Rectal smooth muscle tissue (tissue), 1 donor: ENCODE data around the gene KHNYN.
A peak's percentile ranks its signal among the peaks of the same experiment; 100 is the strongest.

Experiments
- H3K27ac ChIP-seq: one replicate; pipeline ENCODE4 v1.7.0; 2013; ENCODE audit warnings: low read depth, low read length, inconsistent platforms
- H3K27me3 ChIP-seq: one replicate; pipeline ENCODE4 v1.7.0; 2013; ENCODE audit warnings: low read length; ENCODE audit not compliant: control insufficient read depth, insufficient read depth
- H3K36me3 ChIP-seq: one replicate; pipeline ENCODE4 v1.7.0; 2013; ENCODE audit warnings: low read length; ENCODE audit not compliant: control insufficient read depth, insufficient read depth
- H3K4me1 ChIP-seq: one replicate; pipeline ENCODE4 v1.7.0; 2013; ENCODE audit warnings: low read length; ENCODE audit not compliant: control insufficient read depth, insufficient read depth
- H3K4me3 ChIP-seq: one replicate; pipeline ENCODE4 v1.7.0; 2013; ENCODE audit warnings: low read length
- H3K9ac ChIP-seq: one replicate; pipeline ENCODE4 v1.7.0; 2013; ENCODE audit warnings: low read length

KHNYN gene

GRCh38 chr14:24394275-24394674, 35.5 kb upstream of the KHNYN start:
- Histone ChIP-seq H3K4me3 (no peak overlapping the region), H3K27ac (no peak overlapping the region), H3K27me3 (no peaks in the 10 kb centered on the region), H3K9ac (no peak overlapping the region), H3K36me3 (no peaks in the 10 kb centered on the region), H3K4me1 (no peaks in the 10 kb centered on the region)

- H3K36me3 ChIP-seq = no peaks in the 10 kb centered on the region
Measured at GRCh38 chr14:24395609-24396582, 33.9 kb upstream of the KHNYN start.

GRCh38 chr14:24397639-24398292, 32.0 kb upstream of the KHNYN start:
- Histone ChIP-seq H3K27ac (peak overlapping the region; percentile 58), H3K9ac (no peak overlapping the region), H3K4me3 (peak overlapping the region; percentile 47), H3K36me3 (no peaks in the 10 kb centered on the region), H3K4me1 (peaks cover 9% of the 10 kb centered on the region), H3K27me3 (no peaks in the 10 kb centered on the region)

More at GRCh38 chr14:24395609-24396582, 33.9 kb upstream of the KHNYN start:
- H3K27ac ChIP-seq = no peak overlapping the region
- no peaks in the 10 kb centered on the region for H3K27me3 ChIP-seq
- H3K9ac ChIP-seq = no peak overlapping the region
- peaks cover 9% of the 10 kb centered on the region for H3K4me1 ChIP-seq
- no peak overlapping the region for H3K4me3 ChIP-seq

GRCh38 chr14:24398293-24398652, 31.5 kb upstream of the KHNYN start:
- Histone ChIP-seq H3K27me3 (no peaks in the 10 kb centered on the region), H3K9ac (no peak overlapping the region), H3K27ac (peak overlapping the region; percentile 58), H3K36me3 (no peaks in the 10 kb centered on the region), H3K4me1 (peaks cover 13% of the 10 kb centered on the region), H3K4me3 (peak overlapping the region; percentile 47)

- Histone ChIP-seq H3K4me1 (peaks cover 13% of the 10 kb centered on the region), H3K9ac (no peak within 1 kb of the TSS)
Measured at GRCh38 chr14:24398653-24399446, 30.9 kb upstream of the KHNYN start, which contains the start of gene NYNRIN. NYNRIN (plus strand) TSS chr14:24399003; CDS start chr14:24399247, 244 bp downstream.

GRCh38 chr14:24399447-24399822, 30.3 kb upstream of the KHNYN start:
- Histone ChIP-seq H3K27ac (peak overlapping the region; percentile 34), H3K4me3 (peak overlapping the region; percentile 65), H3K4me1 (peaks cover 13% of the 10 kb centered on the region), H3K36me3 (no peaks in the 10 kb centered on the region), H3K27me3 (no peaks in the 10 kb centered on the region), H3K9ac (no peak overlapping the region)

More at GRCh38 chr14:24398653-24399446, 30.9 kb upstream of the KHNYN start, which contains the start of gene NYNRIN:
- H3K36me3 ChIP-seq = no peaks in the 10 kb centered on the region
- H3K27me3 ChIP-seq = no peaks in the 10 kb centered on the region
- H3K4me3 ChIP-seq = peak within 1 kb of the TSS; percentile 65
- peak within 1 kb of the TSS; percentile 58 for H3K27ac ChIP-seq

- peak overlapping the region; percentile 65 for H3K4me3 ChIP-seq
- H3K9ac ChIP-seq = no peak overlapping the region
Measured at GRCh38 chr14:24399999-24400718, 29.6 kb upstream of the KHNYN start.

GRCh38 chr14:24401810-24402702, 27.7 kb upstream of the KHNYN start:
- no peaks in the 10 kb centered on the region for H3K27me3 ChIP-seq
- H3K4me1 ChIP-seq = peaks cover 13% of the 10 kb centered on the region
- H3K36me3 ChIP-seq = peaks cover 3% of the 10 kb centered on the region
- no peak overlapping the region for H3K9ac ChIP-seq
- no peak overlapping the region for H3K27ac ChIP-seq
- no peak overlapping the region for H3K4me3 ChIP-seq

More at GRCh38 chr14:24399999-24400718, 29.6 kb upstream of the KHNYN start:
- H3K27me3 ChIP-seq = no peaks in the 10 kb centered on the region
- peaks cover 13% of the 10 kb centered on the region for H3K4me1 ChIP-seq
- H3K27ac ChIP-seq = peak overlapping the region; percentile 34
- H3K36me3 ChIP-seq = no peaks in the 10 kb centered on the region

GRCh38 chr14:24403294-24403998, 26.3 kb upstream of the KHNYN start:
- Histone ChIP-seq H3K4me1 (peaks cover 13% of the 10 kb centered on the region), H3K27me3 (no peaks in the 10 kb centered on the region), H3K9ac (no peak overlapping the region), H3K4me3 (no peak overlapping the region), H3K27ac (no peak overlapping the region), H3K36me3 (peaks cover 3% of the 10 kb centered on the region)

- H3K36me3 ChIP-seq = peaks cover 3% of the 10 kb centered on the region
- H3K4me1 ChIP-seq = peaks cover 9% of the 10 kb centered on the region
- no peak overlapping the region for H3K4me3 ChIP-seq
Measured at GRCh38 chr14:24404814-24405213, 24.9 kb upstream of the KHNYN start.

More at GRCh38 chr14:24404814-24405213, 24.9 kb upstream of the KHNYN start:
- Histone ChIP-seq H3K27ac (no peak overlapping the region), H3K9ac (no peak overlapping the region), H3K27me3 (no peaks in the 10 kb centered on the region)
